ENCODE results near the gene HPN.

DNA sequence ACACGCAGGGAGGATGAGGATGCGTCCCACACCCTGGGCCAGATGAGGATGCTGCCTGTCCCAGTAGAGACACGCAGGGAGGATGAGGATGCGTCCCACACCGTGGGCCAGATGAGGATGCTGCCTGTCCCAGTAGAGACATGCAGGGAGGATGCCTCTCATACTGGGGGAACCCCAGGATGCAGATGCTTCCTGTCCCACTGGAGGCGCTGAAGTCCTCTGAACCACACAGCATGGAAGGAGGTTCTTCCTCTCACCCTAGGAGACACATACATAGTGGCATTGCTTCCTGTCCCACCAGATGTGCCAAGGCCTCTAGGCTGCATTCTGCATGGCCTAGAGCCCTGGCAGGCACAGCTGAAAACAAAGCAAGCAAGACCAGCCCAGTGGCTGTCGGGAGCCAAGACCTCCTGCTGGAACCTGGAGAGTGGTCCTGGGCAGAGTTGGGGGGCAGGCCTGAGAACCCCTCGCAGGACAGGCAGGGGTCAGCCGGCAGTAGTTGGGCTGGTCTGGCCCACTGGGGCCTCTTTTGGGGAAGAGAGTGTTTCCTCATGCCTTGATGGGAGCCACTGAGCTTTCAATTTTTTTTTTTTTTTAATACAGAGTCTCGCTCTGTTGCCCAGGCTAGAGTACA, 4.3 kb downstream of the HPN start:
- no peak for TF ChIP-seq FOXM1 (IDR thresholded peaks at IDR 0.05; ENCODE audit: low read depth, low read length)
- TF ChIP-seq, protein P1, sequence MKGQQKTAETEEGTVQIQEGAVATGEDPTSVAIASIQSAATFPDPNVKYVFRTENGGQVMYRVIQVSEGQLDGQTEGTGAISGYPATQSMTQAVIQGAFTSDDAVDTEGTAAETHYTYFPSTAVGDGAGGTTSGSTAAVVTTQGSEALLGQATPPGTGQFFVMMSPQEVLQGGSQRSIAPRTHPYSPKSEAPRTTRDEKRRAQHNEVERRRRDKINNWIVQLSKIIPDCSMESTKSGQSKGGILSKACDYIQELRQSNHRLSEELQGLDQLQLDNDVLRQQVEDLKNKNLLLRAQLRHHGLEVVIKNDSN (IDR thresholded peaks at IDR 0.05; ENCODE audit: borderline replicate concordance, extremely low read length, insufficient read depth, low read depth, low read length) = no peak
- TF ChIP-seq, protein P2, sequence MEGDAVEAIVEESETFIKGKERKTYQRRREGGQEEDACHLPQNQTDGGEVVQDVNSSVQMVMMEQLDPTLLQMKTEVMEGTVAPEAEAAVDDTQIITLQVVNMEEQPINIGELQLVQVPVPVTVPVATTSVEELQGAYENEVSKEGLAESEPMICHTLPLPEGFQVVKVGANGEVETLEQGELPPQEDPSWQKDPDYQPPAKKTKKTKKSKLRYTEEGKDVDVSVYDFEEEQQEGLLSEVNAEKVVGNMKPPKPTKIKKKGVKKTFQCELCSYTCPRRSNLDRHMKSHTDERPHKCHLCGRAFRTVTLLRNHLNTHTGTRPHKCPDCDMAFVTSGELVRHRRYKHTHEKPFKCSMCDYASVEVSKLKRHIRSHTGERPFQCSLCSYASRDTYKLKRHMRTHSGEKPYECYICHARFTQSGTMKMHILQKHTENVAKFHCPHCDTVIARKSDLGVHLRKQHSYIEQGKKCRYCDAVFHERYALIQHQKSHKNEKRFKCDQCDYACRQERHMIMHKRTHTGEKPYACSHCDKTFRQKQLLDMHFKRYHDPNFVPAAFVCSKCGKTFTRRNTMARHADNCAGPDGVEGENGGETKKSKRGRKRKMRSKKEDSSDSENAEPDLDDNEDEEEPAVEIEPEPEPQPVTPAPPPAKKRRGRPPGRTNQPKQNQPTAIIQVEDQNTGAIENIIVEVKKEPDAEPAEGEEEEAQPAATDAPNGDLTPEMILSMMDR (IDR thresholded peaks at IDR 0.05 in 2 of 3, conservative IDR thresholded peaks at IDR 0.05 in 1 of 3; ENCODE audit: control insufficient read depth in 2 of 3, extremely low read depth in 1 of 3, insufficient read depth in 1 of 3, low read depth in 3 of 3, low read length in 3 of 3) = peak; percentile 56 to 60 (median 59); a peak in 5 of 6 replicates
- TF ChIP-seq ATF7 (IDR thresholded peaks at IDR 0.05; ENCODE audit: low read depth) = no peak
- TF ChIP-seq GABPA (IDR thresholded peaks at IDR 0.05; ENCODE audit: low read depth) = no peak
- TF ChIP-seq ZNF217 (IDR thresholded peaks at IDR 0.05) = no peak
- TF ChIP-seq, protein P3, sequence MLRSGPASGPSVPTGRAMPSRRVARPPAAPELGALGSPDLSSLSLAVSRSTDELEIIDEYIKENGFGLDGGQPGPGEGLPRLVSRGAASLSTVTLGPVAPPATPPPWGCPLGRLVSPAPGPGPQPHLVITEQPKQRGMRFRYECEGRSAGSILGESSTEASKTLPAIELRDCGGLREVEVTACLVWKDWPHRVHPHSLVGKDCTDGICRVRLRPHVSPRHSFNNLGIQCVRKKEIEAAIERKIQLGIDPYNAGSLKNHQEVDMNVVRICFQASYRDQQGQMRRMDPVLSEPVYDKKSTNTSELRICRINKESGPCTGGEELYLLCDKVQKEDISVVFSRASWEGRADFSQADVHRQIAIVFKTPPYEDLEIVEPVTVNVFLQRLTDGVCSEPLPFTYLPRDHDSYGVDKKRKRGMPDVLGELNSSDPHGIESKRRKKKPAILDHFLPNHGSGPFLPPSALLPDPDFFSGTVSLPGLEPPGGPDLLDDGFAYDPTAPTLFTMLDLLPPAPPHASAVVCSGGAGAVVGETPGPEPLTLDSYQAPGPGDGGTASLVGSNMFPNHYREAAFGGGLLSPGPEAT (IDR thresholded peaks at IDR 0.05; ENCODE audit: low read depth) = no peak
- TF ChIP-seq MYC (IDR thresholded peaks at IDR 0.05; ENCODE audit: insufficient read depth, insufficient read length, insufficient replicate concordance, low read length, severe bottlenecking) = no peak
- TF ChIP-seq POLR2AphosphoS5 (IDR thresholded peaks at IDR 0.05; ENCODE audit: low read length) = no peak
- TF ChIP-seq, protein P4, sequence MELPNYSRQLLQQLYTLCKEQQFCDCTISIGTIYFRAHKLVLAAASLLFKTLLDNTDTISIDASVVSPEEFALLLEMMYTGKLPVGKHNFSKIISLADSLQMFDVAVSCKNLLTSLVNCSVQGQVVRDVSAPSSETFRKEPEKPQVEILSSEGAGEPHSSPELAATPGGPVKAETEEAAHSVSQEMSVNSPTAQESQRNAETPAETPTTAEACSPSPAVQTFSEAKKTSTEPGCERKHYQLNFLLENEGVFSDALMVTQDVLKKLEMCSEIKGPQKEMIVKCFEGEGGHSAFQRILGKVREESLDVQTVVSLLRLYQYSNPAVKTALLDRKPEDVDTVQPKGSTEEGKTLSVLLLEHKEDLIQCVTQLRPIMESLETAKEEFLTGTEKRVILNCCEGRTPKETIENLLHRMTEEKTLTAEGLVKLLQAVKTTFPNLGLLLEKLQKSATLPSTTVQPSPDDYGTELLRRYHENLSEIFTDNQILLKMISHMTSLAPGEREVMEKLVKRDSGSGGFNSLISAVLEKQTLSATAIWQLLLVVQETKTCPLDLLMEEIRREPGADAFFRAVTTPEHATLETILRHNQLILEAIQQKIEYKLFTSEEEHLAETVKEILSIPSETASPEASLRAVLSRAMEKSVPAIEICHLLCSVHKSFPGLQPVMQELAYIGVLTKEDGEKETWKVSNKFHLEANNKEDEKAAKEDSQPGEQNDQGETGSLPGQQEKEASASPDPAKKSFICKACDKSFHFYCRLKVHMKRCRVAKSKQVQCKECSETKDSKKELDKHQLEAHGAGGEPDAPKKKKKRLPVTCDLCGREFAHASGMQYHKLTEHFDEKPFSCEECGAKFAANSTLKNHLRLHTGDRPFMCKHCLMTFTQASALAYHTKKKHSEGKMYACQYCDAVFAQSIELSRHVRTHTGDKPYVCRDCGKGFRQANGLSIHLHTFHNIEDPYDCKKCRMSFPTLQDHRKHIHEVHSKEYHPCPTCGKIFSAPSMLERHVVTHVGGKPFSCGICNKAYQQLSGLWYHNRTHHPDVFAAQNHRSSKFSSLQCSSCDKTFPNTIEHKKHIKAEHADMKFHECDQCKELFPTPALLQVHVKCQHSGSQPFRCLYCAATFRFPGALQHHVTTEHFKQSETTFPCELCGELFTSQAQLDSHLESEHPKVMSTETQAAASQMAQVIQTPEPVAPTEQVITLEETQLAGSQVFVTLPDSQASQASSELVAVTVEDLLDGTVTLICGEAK (IDR thresholded peaks at IDR 0.05; ENCODE audit: borderline replicate concordance) = no peak
- TF ChIP-seq SMC3 (IDR thresholded peaks at IDR 0.05; ENCODE audit: borderline replicate concordance, low read length) = no peak
- TF ChIP-seq, protein P5, sequence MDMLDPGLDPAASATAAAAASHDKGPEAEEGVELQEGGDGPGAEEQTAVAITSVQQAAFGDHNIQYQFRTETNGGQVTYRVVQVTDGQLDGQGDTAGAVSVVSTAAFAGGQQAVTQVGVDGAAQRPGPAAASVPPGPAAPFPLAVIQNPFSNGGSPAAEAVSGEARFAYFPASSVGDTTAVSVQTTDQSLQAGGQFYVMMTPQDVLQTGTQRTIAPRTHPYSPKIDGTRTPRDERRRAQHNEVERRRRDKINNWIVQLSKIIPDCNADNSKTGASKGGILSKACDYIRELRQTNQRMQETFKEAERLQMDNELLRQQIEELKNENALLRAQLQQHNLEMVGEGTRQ (IDR thresholded peaks at IDR 0.05; ENCODE audit: borderline replicate concordance, low read depth, low read length) = no peak
- TF ChIP-seq BACH1 (IDR thresholded peaks at IDR 0.05; ENCODE audit: borderline replicate concordance) = no peak
- 0 out of 2 replicates have a peak, but pooled peaks have one; percentile 26 for TF ChIP-seq RAD21 (IDR thresholded peaks at IDR 0.05; ENCODE audit: insufficient read depth, low read depth, low read length)
